ENCODE measurements around the gene ADAMTSL3. TPM values are rescaled to one million over a fixed set of nuclear protein-coding genes. Genes with fewer than 3 reads are reported as not detected.
A peak's percentile ranks its signal among the peaks of the same experiment; 100 is the strongest.

Gene ADAMTSL3
- total and polyA plus RNA-seq, 2 donors (not counting 1 experiment from before 2014, with no cell fraction given) = 0.14 to 0.17 TPM

GRCh38 chr15:83720468-83720867 lies 66.5 kb downstream of the ADAMTSL3 start:
- Histone ChIP-seq H4K20me1 (ENCODE audit: control insufficient read depth, extremely low read depth, insufficient read depth, low read length) (no peaks in the 10 kb centered on the region), H3K4me1 (ENCODE audit: control insufficient read depth, extremely low read depth, insufficient read depth, low read length) (no peaks in the 10 kb centered on the region), H3K4me3 (replicated peaks in 1 of 4; ENCODE audit: control extremely low read depth in 1 of 4, insufficient read depth in 1 of 4, low read depth in 3 of 4, low read length in 4 of 4) (no peak overlapping the region), H3K79me2 (ENCODE audit: control insufficient read depth, insufficient read depth, low read length) (no peaks in the 10 kb centered on the region), H3K9ac (ENCODE audit: insufficient read depth, low read length) (no peak overlapping the region), H3K27ac (ENCODE audit: insufficient read depth, low read length) (no peak overlapping the region), H3K36me3 (ENCODE audit: control insufficient read depth, insufficient read depth, low read length) (no peaks in the 10 kb centered on the region), H3K9me3 (ENCODE audit: control insufficient read depth, insufficient read depth, low read depth, low read length) (no peaks in the 10 kb centered on the region), H3K4me2 (ENCODE audit: extremely low read depth, insufficient read depth, low read length) (no peak overlapping the region), H3K27me3 (ENCODE audit: control insufficient read depth, insufficient read depth, low read length) (no peaks in the 10 kb centered on the region), H2AFZ (ENCODE audit: low read length) (no peak overlapping the region)
- no peak for TF ChIP-seq EZH2 (IDR thresholded peaks at IDR 0.05; ENCODE audit: low read length, missing control alignments)
- no peak for TF ChIP-seq CTCF (conservative IDR thresholded peaks at IDR 0.05 in 1 of 2, IDR thresholded peaks at IDR 0.05 in 1 of 2; ENCODE audit: low read depth in 1 of 2, low read length in 2 of 2)
- DNase-seq (ENCODE audit: low read depth in 2 of 2) = peak in 1 of 2 donors; percentile 25

DNA sequence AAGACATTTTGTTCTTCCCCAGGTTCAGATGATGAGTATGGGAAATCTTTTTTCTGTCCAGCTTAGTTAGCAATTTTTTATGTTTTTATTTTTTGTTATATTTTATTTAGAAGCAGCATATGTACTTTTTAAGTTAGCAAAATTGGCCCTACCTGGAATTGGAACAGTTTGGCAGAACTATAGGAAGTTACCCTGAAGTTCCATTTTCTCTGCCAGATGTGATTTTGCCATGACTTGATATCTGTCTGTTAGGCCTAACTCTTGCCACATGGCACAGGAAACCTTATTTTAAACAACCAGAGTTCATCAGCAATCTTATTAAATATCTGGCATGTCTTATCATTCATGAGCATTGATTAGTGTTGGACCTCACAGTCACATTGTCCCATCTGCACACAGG lies 67.1 kb downstream of the ADAMTSL3 start:
- Histone ChIP-seq H3K4me3 (replicated peaks in 1 of 4; ENCODE audit: control extremely low read depth in 1 of 4, insufficient read depth in 1 of 4, low read depth in 3 of 4, low read length in 4 of 4) (no peak overlapping the region), H3K27me3 (ENCODE audit: control insufficient read depth, insufficient read depth, low read length) (no peaks in the 10 kb centered on the region), H3K27ac (ENCODE audit: insufficient read depth, low read length) (no peak overlapping the region), H3K79me2 (ENCODE audit: control insufficient read depth, insufficient read depth, low read length) (no peaks in the 10 kb centered on the region), H3K9me3 (ENCODE audit: control insufficient read depth, insufficient read depth, low read depth, low read length) (no peaks in the 10 kb centered on the region), H2AFZ (ENCODE audit: low read length) (no peak overlapping the region), H3K4me1 (ENCODE audit: control insufficient read depth, extremely low read depth, insufficient read depth, low read length) (no peaks in the 10 kb centered on the region), H3K36me3 (ENCODE audit: control insufficient read depth, insufficient read depth, low read length) (no peaks in the 10 kb centered on the region), H4K20me1 (ENCODE audit: control insufficient read depth, extremely low read depth, insufficient read depth, low read length) (no peaks in the 10 kb centered on the region), H3K4me2 (ENCODE audit: extremely low read depth, insufficient read depth, low read length) (no peak overlapping the region), H3K9ac (ENCODE audit: insufficient read depth, low read length) (no peak overlapping the region)
- TF ChIP-seq CTCF (conservative IDR thresholded peaks at IDR 0.05 in 1 of 2, IDR thresholded peaks at IDR 0.05 in 1 of 2; ENCODE audit: low read depth in 1 of 2, low read length in 2 of 2) (no peak), EZH2 (IDR thresholded peaks at IDR 0.05; ENCODE audit: low read length, missing control alignments) (no peak)
- DNase-seq (ENCODE audit: low read depth in 2 of 2) = no peak

GRCh38 chr15:83721981-83722380 lies 68.1 kb downstream of the ADAMTSL3 start:
- no peak for TF ChIP-seq CTCF (conservative IDR thresholded peaks at IDR 0.05 in 1 of 2, IDR thresholded peaks at IDR 0.05 in 1 of 2; ENCODE audit: low read depth in 1 of 2, low read length in 2 of 2)
- no peak for TF ChIP-seq EZH2 (IDR thresholded peaks at IDR 0.05; ENCODE audit: low read length, missing control alignments)
- no peaks in the 10 kb centered on the region for H3K36me3 ChIP-seq (ENCODE audit: control insufficient read depth, insufficient read depth, low read length)
- no peak overlapping the region for H3K9ac ChIP-seq (ENCODE audit: insufficient read depth, low read length)
- no peak overlapping the region for H3K4me3 ChIP-seq (replicated peaks in 1 of 4; ENCODE audit: control extremely low read depth in 1 of 4, insufficient read depth in 1 of 4, low read depth in 3 of 4, low read length in 4 of 4)
- H3K79me2 ChIP-seq (ENCODE audit: control insufficient read depth, insufficient read depth, low read length) = no peaks in the 10 kb centered on the region
- H4K20me1 ChIP-seq (ENCODE audit: control insufficient read depth, extremely low read depth, insufficient read depth, low read length) = no peaks in the 10 kb centered on the region
- H3K4me1 ChIP-seq (ENCODE audit: control insufficient read depth, extremely low read depth, insufficient read depth, low read length) = no peaks in the 10 kb centered on the region
- no peak overlapping the region for H3K4me2 ChIP-seq (ENCODE audit: extremely low read depth, insufficient read depth, low read length)
- no peak overlapping the region for H2AFZ ChIP-seq (ENCODE audit: low read length)
- no peaks in the 10 kb centered on the region for H3K27me3 ChIP-seq (ENCODE audit: control insufficient read depth, insufficient read depth, low read length)
- DNase-seq (ENCODE audit: low read depth in 2 of 2) = no peak
- no peaks in the 10 kb centered on the region for H3K9me3 ChIP-seq (ENCODE audit: control insufficient read depth, insufficient read depth, low read depth, low read length)
- no peak overlapping the region for H3K27ac ChIP-seq (ENCODE audit: insufficient read depth, low read length)
